HG02840 (cell line): Measurements from ENCODE around the gene ARHGDIG.
"Not testable (repeated sequence)": the region's sequence is repeated elsewhere in the genome, so short reads cannot be mapped to it uniquely, and the experiment has no call there.

Source experiments
- ATAC-seq: cut with Tn5 transposase; IDR thresholded peaks from one replicate; pipeline ENCODE4 v1.9.1; 2021; ENCODE audit warnings: mild to moderate bottlenecking, moderate library complexity, moderate number of reproducible peaks; ENCODE audit not compliant: unreplicated experiment, low FRiP score

ARHGDIG gene

DNA sequence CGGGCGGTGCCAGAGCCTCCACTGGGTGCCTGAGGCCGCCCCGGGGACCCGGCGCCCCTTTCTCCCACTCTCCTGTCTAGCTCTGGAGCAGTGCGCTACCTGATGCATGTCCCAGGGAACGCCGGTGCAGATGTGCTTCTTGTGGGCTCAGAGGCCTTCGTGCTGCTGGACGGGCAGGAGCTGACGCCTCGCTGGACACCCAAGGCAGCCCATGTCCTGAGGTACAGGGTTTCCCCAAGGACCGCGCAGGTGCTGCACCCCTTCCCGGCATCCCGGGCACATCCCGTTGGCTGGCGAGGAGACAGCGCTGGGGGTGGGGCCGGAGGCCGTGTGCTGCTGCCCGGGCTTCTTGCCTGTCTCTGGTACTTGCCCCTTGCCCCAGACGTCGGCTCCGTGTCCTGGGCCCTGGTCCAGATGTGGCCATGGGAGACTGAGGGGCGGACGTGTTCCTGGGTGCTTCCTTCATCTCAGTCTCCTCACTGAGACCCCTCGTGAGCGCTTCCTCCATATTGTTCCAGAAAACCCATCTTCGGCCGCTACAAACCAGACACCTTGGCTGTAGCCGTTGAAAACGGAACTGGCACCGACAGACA lies 17.1 kb upstream of the ARHGDIG start:
- no peak for ATAC-seq

- ATAC-seq = no peak
Measured at GRCh38 chr16:263944-264343, 16.4 kb upstream of the ARHGDIG start.

GRCh38 chr16:264440-264951 lies 15.9 kb upstream of the ARHGDIG start:
- no peak for ATAC-seq

DNA sequence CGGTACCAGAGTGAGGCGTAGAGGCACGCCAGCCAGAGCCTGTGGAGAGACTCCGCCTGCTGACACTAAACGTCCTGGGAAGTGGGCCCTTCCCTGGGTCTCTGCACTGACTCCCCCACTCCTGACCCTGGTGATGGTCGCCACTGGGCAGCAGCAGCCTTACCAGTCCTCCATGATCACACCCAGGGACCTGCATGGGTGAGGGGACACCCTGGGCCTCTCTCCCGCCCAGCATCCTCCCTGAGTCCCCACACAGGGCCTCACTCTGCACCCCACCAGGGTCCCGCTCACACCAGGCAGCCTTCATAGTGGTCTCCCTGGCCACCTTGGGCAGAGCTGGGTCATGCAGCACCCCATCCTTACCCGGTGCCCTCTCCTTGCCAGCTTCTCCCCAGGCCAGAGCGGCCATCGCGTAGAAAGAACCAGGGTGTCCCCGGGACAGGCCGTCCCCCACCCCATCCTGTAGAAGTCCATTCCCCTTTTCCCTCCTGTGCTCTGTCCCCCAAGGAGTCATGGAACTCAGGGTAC lies 15.3 kb upstream of the ARHGDIG start:
- no peak for ATAC-seq

- ATAC-seq = no peak
Measured at GRCh38 chr16:265711-266110, 14.7 kb upstream of the ARHGDIG start.

DNA sequence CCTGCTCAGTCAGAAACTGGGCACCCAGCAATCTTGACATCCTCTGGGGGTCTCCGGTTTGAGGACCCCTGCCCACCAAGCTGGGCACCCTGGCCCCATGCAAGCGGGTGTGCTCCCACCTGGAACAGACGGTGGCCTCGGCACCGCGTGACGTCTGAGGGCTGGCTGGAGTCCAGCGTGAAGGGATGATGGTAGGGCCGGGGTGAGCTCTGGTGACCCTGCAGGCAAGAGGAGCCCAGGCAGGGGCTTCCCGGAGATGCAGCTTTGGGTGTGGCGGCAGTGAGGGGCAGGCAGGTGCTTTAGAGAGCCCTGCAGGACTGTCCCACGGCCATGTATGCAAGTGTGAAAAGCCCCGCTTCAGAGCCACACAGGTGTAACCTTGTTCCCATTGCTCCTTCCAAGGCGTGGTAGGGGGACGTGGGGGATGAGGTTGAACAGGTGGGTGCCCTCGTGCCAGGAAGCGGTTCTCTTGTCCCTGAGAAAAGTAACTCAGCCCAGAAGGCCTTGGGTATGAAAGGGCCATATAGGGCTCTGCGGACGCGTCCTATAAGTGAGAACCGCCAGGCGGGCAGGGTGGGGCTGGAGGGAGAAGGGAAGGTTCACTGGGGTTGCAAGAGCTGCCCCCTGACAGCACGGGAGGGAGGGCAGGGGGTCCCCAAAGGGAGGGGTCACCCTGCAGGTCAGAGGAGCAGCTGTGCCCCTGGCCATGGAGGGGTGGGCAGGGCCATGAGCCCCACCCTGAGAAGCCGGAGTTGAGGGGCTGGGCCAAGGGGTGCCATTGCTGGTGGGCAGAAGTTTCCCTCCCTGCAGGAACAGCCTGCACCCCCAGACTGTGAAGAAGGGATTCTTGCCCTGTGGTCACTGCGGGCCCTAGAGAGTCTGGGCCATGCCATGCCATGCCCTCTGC lies 13.9 kb upstream of the ARHGDIG start:
- no peak for ATAC-seq

GRCh38 chr16:267562-267961 lies 12.8 kb upstream of the ARHGDIG start:
- not testable (repeated sequence) for ATAC-seq

- no peak for ATAC-seq
Measured at GRCh38 chr16:268141-269053, 12.0 kb upstream of the ARHGDIG start.

DNA sequence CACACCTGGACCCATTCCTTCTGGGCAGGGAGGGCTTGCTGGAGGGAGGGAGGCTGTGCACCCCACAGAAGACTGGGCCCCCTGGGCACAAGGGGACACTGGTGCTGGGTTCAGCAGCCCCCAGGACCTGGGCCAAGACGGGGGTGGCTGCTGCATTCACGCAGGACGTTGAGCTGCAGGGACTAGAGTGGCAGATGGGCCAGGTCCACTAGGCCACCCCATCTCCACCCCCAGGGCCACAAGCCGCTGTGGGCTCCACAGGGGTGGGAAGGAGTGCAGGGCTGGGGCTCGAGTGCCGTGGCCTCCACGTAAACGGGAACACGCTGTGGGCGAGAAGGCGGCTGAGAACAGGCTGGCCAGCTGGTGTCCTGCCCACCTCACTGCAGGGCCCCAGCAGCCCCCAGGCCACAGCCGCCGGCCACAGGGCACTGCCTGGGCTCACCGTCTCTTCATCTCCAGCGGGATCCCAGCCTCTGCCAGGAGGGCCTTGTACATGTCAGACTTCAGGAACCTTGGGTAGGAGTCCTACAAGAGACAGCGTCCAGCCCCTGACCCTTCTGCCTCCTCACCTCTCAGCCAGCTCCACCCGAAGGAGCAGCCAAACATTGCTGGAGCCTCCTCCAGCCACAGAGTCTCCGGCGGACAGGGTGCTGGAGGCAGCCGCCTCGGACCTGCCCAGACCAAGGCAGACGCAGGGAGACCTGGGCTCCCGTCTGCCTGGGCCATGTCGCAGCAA lies 11.2 kb upstream of the ARHGDIG start:
- ATAC-seq = no peak

DNA sequence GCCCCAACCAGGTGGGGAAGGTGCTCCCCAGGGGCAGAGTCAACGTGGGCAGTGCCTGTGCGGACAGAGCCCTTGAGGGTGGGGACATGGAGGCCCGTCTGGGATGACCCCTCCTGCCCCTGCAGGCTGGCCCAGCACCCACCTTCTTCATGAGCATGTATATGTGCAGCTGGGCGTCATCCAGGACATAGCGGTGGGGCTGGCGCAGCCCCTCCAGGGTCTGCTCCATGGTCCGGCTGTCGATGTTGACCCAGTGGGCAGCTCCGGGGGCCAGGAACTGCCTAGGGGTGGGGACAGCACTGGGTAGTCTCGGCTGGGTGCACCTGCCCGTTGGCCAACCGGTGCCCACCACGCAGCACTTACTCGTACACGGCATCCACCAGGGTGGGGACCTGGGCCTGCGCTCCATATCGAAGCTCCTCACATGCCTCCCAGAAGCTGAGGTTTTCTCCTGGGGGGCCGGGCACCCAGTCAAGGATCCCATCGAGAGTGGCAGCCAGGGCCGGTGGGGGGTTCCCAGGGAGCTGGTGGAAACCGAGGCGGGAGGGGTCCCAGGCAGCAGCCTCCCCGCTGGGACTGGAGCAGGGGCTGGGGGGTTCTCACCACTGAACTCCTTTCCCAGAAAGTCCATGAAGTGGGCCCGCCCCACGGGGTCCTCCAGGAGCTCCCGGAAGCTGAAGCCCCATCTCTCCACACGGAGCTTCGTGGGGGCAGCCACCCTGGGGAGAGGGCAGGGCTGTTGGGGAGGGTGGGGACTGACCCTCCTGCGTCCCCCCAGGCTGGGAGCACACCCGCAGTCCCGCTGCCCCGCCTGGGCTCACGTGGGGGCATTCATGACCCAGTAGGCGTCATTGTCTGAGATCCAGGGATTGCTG lies 9.8 kb upstream of the ARHGDIG start:
- ATAC-seq = no peak

DNA sequence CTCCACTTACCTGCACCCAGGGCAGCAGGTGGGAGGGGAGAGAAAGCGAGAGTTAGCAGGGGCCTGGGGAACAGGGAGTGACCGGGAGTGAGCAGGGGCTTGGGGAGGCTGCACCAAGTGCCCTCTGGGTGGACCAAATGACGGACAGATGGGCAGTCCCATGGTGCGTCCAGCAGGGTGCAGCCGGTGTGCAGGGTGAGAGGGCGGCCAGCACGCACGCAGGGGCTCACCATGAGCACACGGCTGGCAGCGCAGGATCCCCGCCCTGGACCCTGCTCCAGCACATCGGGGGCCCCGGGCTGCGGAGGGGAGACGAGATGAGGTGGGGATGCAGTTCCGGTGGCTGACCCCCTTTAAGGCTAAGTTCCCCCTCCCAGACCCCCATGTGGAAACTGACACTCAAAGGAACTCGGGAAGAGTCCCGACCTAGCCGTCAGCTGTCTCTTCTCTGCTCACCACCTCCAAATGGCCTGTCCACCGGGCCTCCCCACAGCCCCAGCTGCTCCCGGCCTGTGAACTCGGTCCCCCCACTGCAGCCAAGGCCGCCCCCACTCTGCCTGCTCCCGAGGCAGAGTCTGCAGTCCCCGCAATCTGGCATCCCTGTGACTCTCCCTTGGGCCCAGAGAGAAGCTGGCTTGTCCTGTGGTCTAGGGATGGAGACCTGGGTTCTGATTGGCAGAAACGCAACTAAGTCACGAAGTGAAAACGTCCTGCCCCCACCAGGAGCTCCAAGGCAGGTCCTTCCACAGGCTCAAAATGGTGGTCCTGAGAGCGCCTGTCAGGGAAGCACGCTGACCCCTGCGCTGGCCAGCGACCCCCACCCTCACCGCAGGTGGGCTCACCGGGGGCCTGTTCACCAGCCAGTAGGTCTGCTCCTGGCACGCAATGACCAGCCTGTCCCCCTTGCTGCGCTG lies 7.5 kb upstream of the ARHGDIG start:
- ATAC-seq = no peak

DNA sequence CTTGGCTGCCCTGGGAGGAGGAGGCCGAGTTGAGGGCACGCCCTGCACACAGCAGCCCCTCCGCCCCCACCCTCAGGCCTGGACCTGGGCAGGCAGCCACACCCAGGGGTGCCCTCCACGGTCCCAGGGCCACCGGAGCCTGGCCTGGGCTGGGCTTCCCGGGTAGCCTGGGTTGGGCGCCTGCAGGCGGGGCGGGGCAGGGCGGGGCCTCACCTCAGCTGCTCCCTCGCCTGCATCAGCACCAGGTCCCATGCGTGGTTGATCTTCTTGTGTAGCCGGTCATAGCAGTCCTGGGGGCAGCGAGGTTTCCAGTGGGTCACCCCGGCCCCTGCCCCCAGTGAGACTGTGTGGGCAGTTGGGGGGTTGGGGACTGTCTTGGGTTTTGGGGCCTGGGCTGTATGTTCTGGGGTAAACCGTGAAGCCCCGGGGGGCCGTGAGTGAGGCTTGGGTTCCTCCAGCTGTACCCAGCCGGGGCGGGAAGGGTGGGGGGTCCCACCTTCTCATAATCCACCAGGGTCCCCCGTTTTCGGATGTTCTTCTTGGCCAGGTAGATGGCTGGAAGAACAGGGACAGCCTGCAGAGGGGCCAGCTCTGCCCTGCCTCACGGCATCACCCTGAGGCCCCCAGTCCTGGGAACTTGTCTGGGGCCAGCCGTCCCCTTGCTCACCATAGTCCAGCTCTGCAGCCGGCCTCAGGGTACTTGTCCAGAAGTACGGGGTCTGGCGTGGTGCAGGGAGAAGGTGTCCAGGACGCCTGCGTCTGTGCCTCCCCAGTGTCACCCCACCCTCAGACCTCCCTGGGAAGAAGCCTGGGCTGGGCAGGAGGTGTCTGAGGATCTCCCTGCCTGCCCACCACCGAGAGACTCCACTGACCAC lies 6.6 kb upstream of the ARHGDIG start:
- ATAC-seq = no peak

- ATAC-seq = no peak
Measured at GRCh38 chr16:275041-275641, 5.2 kb upstream of the ARHGDIG start.

GRCh38 chr16:275786-276232 lies 4.6 kb upstream of the ARHGDIG start, which contains the start of gene RGS11:
Gene RGS11, minus strand, starts transcription at chr16:275944. Its CDS starts 33 bp downstream, at chr16:275911.
- no peak for ATAC-seq

GRCh38 chr16:276426-277077 lies 3.8 kb upstream of the ARHGDIG start:
- no peak for ATAC-seq

GRCh38 chr16:278863-279366 lies 1.5 kb upstream of the ARHGDIG start:
- ATAC-seq = no peak
